ENCODE measurements around the gene RPRML.

- TF ChIP-seq POLR2A (IDR thresholded peaks at IDR 0.05) (no peak), POLR2AphosphoS5 (IDR thresholded peaks at IDR 0.05) (no peak), CTCF (IDR thresholded peaks at IDR 0.05 in 8 of 11, conservative IDR thresholded peaks at IDR 0.05 in 3 of 11) (no peak)
These were observed 3.5 kb upstream of the RPRML start for GRCh38 chr17:46982577-46982976.

Measured in spleen (tissue), 7 donors.